Raji (cell line): ENCODE measurements around the gene ATP7B.

Experiments
- POLR2A ChIP-seq: IDR thresholded peaks from 2 replicates; pipeline ENCODE4 v1.6.1; 2011; ENCODE audit warnings: low read depth, low read length, control low read depth; ENCODE audit not compliant: insufficient read depth

The ATP7B gene

DNA sequence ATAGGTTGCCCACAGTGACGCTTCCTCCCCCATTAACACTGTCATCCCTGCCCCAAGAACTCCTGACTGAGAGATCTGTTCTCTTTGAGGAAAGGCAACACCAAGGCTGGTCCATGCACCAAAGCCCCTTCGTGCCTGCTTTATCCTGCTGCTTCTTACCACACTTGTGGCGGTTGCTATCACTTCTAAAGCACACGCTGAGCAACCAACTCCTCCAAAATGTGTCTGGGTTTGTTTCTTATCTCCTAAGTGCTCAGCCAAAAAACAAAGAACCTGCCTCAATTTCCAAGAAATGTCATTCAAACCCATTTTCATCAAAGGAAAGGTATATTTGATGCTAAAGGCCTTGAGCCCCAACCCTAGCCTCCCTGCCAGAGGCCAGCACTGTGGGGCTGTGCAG is 14.6 kb downstream of the ATP7B start:
- no peak for TF ChIP-seq POLR2A

DNA sequence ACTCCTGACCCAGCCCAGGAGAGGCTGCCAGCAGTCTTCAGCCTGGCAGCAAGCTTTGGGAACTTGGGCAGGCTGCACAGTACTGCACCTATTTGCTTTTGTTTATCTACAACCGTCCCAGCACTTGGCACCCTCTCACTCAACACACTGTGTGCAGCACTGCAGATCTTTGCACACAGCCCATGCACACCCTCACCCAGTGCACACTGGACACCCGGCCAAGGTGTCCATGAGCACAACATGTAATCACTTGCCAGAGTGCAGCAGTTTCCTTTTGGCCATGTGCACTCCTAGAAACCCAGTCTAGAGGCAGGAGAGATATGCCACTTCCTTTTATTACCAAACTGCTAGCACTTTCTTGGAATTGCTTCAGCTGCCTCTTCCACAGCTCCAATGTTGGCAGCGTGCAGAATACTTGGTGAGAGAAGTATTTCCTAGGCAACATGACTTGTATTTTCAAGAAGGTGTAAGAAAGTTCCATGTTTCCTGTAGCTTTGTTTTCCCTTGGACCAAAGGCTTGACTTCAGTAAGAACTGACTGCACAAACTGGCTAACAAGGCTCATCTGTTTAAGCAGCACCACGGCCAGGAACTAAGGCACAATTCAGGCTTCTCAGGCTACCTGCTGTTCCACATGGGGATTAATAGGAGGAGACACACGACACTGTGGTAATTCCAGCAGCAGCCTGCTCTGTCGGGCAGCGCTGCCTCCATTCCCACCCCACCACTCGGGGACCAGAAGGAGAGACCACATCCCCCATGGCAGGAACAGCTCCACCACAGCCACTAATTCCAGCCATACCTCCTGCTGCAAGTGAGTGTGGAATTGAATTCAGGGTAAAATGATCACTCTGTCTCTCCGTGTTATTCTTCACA is 15.3 kb downstream of the ATP7B start:
- TF ChIP-seq POLR2A: no peak

- TF ChIP-seq POLR2A: no peak
These were observed 17.5 kb downstream of the ATP7B start for GRCh38 chr13:51993713-51994112.

GRCh38 chr13:51988988-51989618 is 22.1 kb downstream of the ATP7B start:
- TF ChIP-seq POLR2A: no peak

- TF ChIP-seq POLR2A: no peak
These were observed 29.9 kb downstream of the ATP7B start for GRCh38 chr13:51981355-51981754.

DNA sequence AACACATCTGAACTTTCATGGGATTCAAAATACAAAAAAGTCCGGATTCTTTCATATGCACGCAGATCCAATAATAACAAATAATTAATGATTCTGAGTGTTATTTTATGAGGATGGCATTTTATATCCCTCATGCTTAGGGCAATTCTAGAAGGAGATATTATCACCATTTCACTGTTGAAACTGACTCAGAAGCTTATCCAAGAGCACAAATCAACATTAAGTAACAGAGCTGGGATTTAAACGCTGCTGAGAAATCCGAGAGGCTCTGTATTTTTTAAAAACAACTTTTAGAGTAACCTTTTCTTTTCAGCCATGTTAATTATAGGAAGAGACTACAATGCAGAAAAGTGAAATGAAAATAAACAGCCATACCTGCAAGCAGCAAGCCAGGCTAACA is 30.3 kb downstream of the ATP7B start:
- no peak for TF ChIP-seq POLR2A

- no peak for TF ChIP-seq POLR2A
These were observed 32.3 kb downstream of the ATP7B start for GRCh38 chr13:51978796-51979556.

DNA sequence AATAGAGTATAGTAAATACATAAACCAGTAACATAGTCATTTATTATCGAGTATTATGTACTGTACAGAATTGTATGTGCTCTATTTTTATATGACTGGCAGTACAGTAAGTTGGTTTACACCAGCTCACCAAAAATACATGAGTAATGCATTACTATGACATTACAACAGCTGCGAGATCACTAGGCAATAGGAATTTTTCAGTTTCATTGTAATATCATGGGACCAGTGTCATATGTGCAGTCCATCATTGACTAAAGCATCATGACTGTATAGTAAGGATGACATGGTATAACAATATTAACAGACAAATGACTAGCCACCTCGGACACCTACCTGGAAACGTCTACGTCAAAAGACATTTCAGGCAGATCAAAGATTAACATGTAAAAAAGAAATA is 33.6 kb downstream of the ATP7B start:
- no peak for TF ChIP-seq POLR2A

DNA sequence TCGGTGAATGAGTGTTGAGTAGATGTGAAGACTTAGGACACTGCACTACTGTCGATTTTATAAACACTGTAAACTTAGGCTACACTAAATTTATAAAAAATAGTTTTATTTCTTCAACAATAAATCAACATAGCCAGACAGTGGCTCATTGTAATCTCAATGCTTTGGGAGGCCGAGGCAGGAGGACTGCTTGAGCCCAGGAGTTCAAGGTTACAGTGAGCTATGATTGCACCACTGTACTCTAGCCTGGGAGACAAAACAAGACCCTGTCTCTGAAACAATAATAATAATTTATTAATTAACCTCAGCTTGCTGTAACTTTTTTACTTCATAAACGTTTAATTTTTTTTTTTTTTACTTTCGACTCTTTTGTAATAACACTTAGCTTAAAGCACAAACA is 34.4 kb downstream of the ATP7B start:
- no peak for TF ChIP-seq POLR2A

DNA sequence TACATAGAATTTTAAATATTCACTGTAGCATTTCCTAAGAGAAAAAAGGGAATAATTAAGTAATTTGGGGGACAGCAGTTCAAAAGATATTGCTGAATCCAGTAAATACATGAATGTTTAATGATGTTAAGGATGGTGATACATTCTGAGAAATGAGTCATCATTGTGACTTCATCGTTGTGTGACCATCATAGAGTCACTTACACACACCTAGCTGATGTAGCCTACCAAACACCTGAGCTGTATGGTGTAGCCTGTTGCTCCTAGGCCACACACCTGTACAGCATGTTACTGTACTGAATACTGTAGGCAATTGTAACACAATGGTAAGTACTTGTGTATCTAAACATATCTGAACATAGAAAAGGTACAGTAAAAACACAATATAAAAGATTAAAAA is 34.8 kb downstream of the ATP7B start:
- no peak for TF ChIP-seq POLR2A

DNA sequence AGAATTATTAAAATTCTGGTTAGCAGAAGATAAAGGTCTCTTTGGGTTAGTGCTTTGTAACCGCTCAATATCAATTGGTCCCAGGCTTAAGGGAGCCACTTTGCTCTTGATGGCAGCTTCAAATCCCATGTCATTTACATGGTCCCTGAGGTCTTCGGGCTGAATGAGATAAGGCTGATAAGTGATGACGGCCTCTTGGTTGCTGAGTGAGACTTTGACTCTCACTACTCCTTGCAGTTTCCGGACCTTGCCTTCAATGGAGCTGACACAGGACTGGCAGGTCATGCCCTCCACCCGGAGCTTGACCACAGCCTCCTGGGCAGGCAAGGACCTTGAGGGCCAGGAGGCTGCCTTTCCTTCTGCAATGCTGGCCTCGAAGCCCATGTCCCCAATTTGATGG is 36.8 kb downstream of the ATP7B start:
- no peak for TF ChIP-seq POLR2A

- TF ChIP-seq POLR2A: no peak
These were observed 39.5 kb downstream of the ATP7B start for GRCh38 chr13:51971520-51972426.

- no peak for TF ChIP-seq POLR2A
These were observed 40.9 kb downstream of the ATP7B start for GRCh38 chr13:51970349-51970748.

DNA sequence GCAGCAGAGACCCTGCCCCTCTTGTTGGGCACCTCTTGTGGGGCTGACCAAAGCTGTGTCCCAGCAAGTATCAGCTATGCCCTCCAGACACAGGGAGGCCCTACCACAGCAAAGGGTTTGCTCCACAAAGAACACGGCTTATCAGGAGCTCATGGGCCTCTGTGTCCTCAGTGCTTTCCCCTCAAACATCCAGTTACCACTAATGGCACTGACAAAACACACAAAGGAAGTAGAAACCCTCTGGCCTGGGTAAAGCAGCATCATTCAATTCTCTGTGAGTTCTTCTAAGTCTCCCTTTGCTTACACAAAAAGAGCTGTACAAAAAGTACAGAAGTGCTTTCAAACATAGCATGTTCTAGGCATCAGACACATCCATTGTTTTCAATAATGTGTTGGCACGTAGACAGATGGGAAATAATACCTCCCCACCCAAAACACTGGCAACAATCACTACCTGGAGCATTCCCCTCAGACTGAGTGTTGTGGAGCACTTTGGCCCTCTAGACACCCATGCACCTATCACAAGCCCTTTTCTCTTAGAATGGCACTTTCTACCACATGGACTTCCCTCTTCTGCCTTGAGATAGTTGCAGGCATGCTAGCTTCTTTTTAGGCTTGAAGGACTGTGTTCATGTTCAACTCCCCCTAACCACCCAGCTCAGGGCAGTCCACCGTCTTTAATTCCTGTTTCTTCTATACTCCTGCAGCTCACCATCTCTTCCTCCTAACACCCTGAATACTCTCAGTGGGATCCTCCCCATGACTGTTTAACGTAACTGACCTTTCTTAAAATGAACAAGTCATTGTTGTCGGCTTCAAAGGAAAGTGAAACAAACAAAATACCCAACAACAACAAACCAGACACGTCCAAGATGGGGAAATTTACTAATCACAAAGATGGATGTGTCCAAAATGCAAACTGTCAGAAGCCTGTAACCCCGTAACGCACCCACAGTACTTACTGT is 43.5 kb downstream of the ATP7B start:
- TF ChIP-seq POLR2A: no peak
